Subcutaneous adipose tissue (tissue), 4 donors: Measurements from ENCODE around the gene ZNF804A. TPM values are rescaled to one million over a fixed set of nuclear protein-coding genes. Genes with fewer than 3 reads are reported as not detected.

Source experiments
- total RNA-seq, 4 donors: library from RNA; depleted of rRNA; stranded (reverse); fragments of >200 nt; gene quantifications; one replicate each; pipeline ENCODE4 v1.1.0, GENCODE V29; 2016
- TF ChIP-seq, protein P1 (sequence below): fragments of 450-650 bp; IDR thresholded peaks from one replicate; pipeline ENCODE4 v1.5.1; 2016; ENCODE audit warnings: low read depth, mild to moderate bottlenecking, control low read depth, antibody characterized with exemption, moderate library complexity

The ZNF804A gene
- total RNA-seq, 4 donors from 2014 or later, result 0.16 to 1.2 (median 0.30) TPM

DNA sequence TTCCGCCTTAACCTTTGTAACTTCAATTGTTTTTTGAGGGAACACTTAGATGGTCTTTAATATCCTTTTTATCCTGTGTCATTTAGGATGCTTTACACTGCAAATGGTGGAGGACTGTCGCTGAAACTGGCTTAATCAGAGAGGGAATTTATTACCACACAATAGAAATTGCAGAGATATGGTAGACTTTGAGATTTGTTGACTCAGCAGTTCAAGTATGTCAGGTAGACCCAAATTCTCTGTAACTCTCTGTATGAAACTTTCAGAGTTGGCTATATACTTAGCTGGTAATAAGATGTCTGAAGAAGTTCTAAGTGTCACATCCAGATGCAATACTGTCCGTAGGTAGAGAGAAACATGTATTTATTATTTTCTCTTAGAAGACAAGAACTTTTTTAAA is 100.1 kb downstream of the ZNF804A start:
- TF ChIP-seq, protein P1, sequence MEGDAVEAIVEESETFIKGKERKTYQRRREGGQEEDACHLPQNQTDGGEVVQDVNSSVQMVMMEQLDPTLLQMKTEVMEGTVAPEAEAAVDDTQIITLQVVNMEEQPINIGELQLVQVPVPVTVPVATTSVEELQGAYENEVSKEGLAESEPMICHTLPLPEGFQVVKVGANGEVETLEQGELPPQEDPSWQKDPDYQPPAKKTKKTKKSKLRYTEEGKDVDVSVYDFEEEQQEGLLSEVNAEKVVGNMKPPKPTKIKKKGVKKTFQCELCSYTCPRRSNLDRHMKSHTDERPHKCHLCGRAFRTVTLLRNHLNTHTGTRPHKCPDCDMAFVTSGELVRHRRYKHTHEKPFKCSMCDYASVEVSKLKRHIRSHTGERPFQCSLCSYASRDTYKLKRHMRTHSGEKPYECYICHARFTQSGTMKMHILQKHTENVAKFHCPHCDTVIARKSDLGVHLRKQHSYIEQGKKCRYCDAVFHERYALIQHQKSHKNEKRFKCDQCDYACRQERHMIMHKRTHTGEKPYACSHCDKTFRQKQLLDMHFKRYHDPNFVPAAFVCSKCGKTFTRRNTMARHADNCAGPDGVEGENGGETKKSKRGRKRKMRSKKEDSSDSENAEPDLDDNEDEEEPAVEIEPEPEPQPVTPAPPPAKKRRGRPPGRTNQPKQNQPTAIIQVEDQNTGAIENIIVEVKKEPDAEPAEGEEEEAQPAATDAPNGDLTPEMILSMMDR, result no peak

DNA sequence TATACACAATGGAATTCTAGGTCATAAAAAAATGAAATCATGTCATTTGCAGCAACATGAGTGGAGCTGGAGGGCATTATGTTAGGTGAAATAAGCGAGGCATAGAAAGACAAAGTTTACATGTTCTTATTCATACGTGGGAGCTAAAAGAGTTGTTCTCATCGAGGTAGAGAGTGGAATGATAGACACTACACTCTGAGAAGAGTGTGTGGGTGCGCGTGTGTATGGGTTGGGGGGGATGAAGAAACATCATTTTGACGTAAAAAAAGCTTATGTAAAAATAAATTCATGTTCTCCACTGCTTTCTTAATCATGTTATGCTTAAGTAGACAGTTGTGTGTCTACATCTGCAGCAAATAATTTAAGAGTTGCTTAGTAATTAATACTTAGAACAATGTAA is 123.6 kb downstream of the ZNF804A start:
- TF ChIP-seq, protein P1, result no peak

DNA sequence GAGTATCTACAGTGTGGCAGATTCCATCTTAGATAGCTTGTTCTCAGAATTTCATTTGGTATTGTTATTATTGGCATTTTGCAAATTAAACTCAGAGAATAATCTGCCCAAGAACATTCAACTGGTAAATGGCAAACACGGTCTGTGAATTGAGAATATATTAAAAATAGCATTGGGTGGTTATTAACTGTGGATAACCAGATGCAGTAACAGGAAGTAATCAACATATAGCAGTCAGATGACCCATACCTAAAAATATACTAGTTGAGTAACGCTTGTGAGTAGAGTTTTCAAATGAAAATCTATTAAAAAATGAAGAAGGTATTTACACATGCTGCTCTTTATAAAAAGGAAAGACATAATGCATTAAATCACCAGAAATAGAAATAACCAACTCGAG is 129.5 kb downstream of the ZNF804A start:
- TF ChIP-seq, protein P1, result no peak

DNA sequence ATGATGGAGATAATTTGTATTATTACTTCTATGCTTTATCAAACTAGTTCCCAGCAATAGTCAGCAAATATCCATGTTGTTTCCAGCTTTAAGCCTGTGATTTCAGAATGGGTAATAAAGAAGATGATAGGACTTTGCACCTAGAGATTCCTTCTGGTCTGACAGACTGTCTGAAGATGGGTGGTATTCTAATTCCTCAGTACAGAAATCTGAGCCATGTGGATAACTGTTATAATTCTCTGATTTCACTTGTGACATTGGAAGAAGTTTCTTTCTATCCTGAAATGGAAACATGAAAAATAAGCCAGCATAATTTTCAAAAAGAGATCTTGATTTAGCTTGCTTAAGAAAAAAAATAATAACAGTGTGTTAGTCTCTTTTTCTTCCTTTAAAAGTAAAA is 130.1 kb downstream of the ZNF804A start:
- TF ChIP-seq, protein P1, result no peak

DNA sequence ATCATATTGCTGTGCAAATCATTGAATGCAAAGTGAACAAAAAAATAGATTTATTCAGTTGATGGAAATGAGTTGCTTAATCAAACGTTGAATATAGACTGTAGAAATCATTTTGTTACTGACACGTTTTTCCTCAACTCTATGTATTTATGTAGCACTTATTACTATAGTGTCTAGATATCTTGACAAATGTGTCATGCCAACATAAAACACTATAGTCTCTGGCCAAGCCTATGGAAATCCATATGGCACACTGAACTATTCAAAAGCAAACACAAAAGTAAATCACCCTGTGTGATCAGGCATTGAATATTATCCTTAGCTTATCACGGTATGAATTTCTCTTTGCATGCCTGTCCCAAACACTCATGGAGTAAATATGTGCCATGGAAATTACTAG is 131.3 kb downstream of the ZNF804A start:
- TF ChIP-seq, protein P1, result no peak

DNA sequence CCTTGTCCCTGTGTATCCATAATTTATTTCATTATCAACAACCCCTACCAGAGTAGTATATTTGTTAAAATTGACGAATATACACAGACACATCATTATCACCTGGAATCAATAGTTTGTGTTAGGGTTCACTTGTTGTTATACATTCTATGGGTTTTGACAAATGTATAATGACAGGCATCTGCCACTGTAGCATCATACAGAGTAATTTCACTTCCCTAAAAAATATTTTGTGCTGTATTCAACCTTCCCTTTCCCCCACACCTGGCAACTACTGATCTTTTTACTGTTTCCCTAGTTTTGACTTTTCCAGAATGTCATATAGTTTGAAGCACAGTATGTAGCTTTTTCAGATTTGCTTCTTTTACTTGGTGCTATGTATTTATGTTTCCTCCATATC is 132.0 kb downstream of the ZNF804A start:
- TF ChIP-seq, protein P1, result no peak

DNA sequence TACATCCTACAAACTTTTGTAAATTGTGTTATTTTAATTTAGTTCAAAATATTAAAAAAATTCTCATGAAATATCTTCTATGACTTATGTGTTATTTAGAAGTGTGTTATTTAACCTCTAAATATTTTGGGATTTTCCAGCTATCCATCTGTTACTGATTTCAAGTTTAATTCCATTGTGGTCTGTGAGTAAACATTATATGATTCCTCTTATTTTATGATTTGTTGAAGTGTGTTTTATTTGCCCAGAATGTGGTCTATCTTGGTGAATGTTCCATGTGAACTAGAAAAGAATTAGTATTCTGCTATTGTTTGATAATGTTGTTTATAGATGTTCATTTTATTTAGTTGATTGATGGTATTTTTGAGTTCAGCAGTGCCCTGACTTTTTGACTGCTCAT is 136.0 kb downstream of the ZNF804A start:
- TF ChIP-seq, protein P1, result no peak
